GM21717 (cell line): Measurements from ENCODE around the gene KCTD19.

Experiments
- ATAC-seq: cut with Tn5 transposase; IDR thresholded peaks from one replicate; pipeline ENCODE4 v1.9.1; 2021; ENCODE audit warnings: mild to moderate bottlenecking, moderate library complexity; ENCODE audit not compliant: unreplicated experiment

Gene KCTD19

GRCh38 chr16:67260426-67261063 lies 66.0 kb downstream of the KCTD19 start:
- no peak for ATAC-seq

GRCh38 chr16:67259705-67260104 lies 66.8 kb downstream of the KCTD19 start:
- ATAC-seq = no peak

- ATAC-seq = no peak
These were observed 68.2 kb downstream of the KCTD19 start for GRCh38 chr16:67258161-67258835.

GRCh38 chr16:67257486-67258160 lies 68.9 kb downstream of the KCTD19 start:
- ATAC-seq = no peak

GRCh38 chr16:67256701-67257230 lies 69.8 kb downstream of the KCTD19 start:
- no peak for ATAC-seq

GRCh38 chr16:67255553-67256221 lies 70.9 kb downstream of the KCTD19 start:
- ATAC-seq = no peak

DNA sequence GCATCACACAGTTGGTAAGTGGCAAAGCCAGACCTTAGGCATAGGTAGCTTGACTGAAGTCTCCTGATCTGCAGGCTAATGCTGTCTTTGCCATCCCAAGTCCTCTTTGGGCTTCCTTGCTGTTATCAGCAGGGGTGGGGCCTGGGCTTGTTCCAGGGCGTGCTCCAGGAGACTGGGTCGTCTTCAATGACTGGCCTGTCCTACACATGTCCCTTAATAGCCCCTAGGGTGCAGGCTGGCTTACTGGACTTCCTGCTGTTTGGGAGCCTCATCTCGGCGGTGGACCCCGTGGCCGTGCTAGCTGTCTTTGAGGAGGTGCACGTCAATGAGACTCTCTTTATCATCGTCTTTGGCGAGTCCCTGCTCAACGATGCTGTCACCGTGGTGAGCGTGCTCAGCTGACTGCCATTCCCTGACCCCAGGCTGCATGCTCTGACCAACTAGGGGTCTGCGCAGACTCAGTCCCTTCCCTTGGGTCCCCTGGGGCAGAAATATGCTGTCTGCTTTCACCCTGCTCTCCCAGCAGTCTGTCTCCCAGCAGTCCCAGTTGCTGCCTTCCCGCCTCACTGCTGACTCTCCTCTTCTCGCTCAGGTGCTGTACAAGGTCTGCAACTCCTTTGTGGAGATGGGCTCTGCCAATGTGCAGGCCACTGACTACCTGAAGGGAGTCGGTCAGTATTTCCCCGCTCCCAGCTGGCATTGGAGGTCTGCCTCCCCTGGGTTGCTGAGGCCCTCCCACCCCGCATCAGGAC lies 71.6 kb downstream of the KCTD19 start:
- ATAC-seq = no peak

DNA sequence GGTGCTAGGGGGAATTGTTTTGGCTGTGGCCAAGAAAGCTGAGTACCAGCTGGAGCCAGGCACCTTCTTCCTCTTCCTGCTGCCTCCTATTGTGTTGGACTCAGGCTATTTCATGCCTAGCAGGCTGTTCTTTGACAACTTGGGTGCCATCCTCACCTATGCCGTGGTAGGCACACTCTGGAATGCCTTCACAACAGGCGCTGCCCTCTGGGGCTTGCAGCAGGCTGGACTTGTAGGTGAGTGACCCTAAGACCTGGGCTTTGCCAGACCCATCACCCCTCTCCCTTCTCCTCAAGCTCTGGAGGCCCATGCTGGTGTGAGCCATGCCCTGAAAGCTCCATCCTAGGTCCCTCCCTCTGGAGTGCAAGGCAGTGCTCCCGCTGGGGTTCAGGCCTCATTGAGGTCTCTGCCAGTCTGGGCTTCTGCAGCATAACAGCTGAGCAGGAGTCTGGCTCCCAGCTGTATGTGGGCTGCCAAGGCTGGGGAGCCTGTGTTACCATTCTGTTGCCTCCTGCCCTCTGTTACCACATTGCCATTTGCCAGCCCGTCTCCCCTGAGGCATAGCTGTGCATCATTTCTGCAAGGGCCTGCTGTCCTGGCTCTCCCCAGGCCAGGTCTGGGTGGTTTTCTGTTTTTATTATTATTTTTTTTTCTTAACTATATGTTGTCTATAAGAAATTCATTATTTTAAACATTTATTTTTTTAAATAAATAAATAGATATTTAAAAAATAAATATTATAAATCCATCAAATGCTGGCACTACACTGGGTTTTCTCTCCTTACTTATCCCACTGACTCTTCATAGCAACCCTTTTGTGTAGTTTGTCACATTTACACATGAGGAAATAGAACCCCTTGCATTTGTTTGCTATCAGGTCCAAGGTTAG lies 73.7 kb downstream of the KCTD19 start:
- no peak for ATAC-seq

DNA sequence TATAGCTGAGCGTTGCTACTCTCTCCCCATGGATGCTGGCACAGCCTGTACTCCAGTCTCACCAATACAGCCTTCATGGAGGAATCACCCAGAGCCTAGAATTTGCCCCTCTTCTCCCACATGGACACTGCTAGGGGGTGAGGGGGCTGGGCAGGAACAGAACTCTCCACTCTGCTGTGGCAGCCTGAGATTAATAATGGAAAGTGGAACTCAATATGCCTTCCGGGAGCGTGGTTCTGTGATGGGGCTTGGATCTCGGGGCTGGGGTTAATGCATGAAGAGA lies 76.6 kb downstream of the KCTD19 start:
- ATAC-seq = no peak

- ATAC-seq = no peak
These were observed 77.1 kb downstream of the KCTD19 start for GRCh38 chr16:67249178-67250044.

DNA sequence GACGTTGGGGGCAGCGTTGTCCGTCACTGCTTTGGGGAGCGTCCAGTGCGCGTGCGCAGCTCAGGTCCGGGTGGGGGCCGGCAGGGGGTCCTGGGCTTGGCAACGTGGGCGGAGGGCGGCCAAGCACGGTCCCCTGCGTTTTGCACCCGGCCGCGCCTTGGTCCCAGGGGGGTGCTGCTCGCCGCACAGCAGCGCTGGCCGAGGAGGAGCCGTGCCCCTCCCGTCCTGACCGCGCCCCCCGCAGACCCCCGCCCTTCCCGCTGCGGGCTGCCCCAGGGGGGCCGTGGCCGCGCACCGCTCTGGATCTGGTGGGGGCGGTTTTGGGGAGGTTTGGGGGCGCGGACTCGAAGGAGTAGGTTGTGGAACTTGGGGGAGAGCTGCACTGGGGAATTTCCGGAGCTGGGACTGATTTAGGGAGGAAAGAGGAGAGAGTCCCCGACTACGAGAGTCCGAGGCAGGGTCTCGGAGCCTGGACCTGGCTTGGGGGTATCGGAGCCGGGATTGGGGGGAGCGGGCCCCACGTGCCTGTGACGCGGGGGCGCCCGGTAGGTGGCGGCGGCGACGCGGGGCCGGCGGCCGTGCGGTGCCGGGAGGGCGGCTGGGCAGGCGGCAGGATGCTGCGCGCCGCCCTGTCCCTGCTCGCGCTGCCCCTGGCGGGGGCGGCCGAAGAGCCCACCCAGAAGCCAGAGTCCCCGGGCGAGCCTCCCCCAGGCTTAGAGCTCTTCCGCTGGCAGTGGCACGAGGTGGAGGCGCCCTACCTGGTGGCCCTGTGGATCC lies 78.0 kb downstream of the KCTD19 start, which contains the start of gene SLC9A5:
SLC9A5 (plus strand) TSS at position 579 of the 777 bp plus-strand sequence; CDS start at position 615, 36 bp downstream.
- ATAC-seq = no peak

DNA sequence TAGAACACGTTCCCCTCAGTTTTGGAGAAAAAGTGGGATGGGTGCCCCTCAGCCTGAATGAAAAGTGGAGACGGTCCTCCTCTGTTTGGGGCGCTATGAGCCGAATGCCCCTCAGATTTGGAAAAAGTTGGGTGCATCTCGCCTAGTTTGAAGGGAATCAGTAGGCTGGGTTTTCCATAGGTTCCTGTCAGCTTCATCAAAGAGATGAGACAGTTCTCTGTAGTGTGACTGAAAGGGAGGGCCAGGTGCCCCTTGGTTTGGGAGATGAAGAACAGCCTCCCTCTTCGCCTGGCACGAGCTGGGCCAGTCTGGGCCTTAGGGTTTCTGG lies 78.5 kb downstream of the KCTD19 start:
- ATAC-seq = no peak

DNA sequence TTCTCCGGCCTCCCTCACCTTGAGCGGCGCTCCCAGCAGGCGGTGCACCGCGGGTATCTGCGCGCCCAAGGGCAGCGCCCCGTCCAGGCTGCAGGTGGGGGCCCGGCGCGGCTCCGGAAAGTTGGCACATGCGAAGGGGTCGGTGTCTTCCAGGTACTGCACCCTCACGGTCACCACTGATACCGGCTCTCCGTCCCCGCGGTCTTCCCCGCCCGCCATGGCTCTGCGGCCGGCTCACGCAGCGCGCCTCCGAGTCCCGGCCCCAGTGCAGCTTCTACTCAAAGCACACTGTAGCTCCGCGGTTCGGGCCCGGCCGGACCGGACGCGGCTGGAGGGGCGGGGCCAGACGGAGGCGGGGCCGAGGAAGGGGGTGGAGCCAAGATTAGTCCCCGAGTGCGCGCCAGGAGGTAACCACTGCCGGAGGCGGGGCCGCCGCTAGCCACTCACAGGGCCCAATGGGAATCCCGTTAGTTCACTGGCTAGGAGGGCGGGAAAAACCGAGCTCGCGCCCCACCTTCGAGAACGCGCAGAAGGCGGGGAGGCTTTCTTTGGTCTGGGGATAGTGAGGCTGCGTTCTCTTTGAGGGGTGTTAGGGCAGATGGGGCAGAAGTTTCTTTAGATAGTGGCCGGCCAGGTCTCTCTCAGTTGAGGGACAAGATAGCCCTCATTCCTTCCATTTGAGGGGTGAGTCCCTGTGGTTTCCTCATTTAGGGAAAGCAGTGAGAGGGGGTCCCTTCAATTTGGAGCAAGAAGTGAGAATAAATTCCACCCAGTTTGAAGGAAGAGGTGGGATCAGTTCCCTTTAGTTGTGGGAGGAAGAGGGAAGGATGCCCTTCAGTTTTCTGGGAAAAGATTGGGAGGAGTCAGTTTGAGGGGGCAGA lies 79.1 kb downstream of the KCTD19 start, which contains the start of gene FHOD1:
FHOD1 (minus strand) TSS at position 290 of the 881 bp plus-strand sequence; CDS start at position 219, 71 bp downstream.
- peak; percentile 49 for ATAC-seq

- peak; percentile 22 for ATAC-seq
These were observed 79.8 kb downstream of the KCTD19 start for GRCh38 chr16:67246756-67247191.

DNA sequence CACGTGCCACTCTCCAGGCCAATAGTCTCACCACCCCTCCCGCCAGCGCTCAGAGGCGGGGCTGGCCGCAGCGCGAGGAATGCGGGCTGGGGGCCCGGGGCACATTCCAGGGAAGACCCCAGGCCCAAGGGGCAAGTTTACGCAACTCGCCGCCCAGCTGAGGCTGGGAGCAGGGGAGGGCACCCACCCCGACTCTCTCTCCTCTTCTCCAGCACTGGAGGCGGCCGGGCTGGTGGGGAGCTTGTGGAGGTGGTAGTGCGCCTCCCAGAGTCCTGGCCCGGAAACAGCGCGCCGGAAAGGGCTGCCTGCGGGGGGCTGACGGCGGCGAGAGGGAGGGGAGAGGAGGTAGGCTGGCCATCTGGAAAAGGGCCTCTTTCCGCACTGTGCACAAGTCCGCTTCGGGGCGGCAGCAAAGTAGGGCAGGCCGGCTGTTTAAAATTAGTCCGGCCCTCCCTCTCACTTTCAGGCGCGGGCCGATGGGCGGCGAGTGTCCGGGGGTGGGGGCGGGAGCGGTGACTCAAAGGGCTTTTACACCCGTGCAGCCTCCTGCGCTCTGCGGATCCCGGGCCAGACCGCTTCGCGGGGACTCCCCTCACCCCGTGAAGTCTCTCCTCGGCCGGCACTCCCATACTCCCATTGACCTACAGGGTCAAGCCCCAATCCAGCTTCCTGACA lies 80.3 kb downstream of the KCTD19 start:
- ATAC-seq = peak; percentile 15

- no peak for ATAC-seq
These were observed 80.9 kb downstream of the KCTD19 start for GRCh38 chr16:67245674-67246080.
